ENCODE measurements around the gene PRUNE2.
"Not testable (repeated sequence)": the region's sequence is repeated elsewhere in the genome, so short reads cannot be mapped to it uniquely, and the experiment has no call there.

PRUNE2 gene

DNA sequence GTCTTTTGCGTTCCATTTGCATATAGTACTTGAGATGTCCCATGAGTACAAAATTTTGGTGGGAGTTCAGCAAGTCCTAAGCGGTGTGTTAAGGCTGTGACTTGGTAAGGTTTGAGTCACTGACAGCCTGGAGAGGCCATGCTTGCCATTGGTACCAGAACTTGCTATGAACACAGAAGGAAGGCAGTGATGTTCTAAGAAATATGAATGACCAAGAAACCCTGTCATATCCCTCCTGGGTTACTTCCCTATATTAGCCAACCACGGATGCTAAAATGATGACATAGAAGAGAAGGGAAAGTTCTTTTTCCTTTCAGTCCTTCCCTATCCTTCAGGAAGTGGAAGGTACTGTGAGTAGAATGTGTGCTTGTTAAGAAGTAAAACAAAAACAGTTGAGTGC is 310.3 kb downstream of the PRUNE2 start:
- H3K36me3 ChIP-seq (ENCODE audit: control insufficient read depth in 1 of 2, insufficient read depth in 2 of 2, low read length in 2 of 2) = no peaks in the 10 kb centered on the region
- H3K4me1 ChIP-seq (ENCODE audit: control insufficient read depth in 1 of 2, insufficient read depth in 2 of 2, low read length in 2 of 2) = no peaks in the 10 kb centered on the region
- no peak overlapping the region for H3K4me3 ChIP-seq (ENCODE audit: low read depth in 1 of 2, low read length in 2 of 2)
- no peak overlapping the region for H3K27ac ChIP-seq (ENCODE audit: low read length)
- no peaks in the 10 kb centered on the region for H3K27me3 ChIP-seq (ENCODE audit: low read depth, low read length)
- H3K9me3 ChIP-seq (ENCODE audit: control insufficient read depth in 1 of 2, low read length in 2 of 2) = no peaks in the 10 kb centered on the region

DNA sequence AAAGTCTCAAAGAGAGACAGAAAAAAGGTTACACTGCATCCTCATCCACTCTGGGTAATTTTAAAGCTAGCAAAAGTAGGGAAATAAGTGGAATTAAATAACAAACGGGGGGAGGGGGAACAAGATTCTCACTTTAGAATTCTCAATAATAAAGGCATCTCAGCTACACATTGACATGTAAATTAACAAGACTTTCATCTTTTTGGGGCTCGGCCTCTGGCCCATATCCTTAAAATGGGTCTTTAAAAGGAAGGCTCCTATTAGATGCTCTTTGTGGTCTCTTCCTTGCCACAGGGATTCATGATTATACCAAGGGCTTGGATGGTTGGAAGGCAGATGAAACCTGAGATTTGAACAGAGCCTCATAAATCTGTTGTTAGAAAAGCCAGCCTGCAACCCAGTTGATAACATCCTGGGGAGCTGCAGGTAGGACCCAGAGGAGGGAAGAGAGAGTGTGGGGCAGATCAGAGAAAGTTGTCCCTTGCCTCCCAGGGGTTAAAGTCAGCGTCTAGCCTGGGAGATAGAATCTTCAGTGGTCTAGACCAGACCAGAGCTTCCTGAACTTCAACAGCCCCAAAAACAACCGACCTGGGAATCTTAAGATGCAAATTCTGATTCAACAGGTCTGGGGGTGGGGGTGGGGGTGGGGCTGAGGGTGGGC is 311.0 kb downstream of the PRUNE2 start:
- Histone ChIP-seq H3K27ac (ENCODE audit: low read length) (no peak overlapping the region), H3K4me3 (ENCODE audit: low read depth in 1 of 2, low read length in 2 of 2) (no peak overlapping the region), H3K36me3 (ENCODE audit: control insufficient read depth in 1 of 2, insufficient read depth in 2 of 2, low read length in 2 of 2) (no peaks in the 10 kb centered on the region), H3K9me3 (ENCODE audit: control insufficient read depth in 1 of 2, low read length in 2 of 2) (no peaks in the 10 kb centered on the region), H3K4me1 (ENCODE audit: control insufficient read depth in 1 of 2, insufficient read depth in 2 of 2, low read length in 2 of 2) (no peaks in the 10 kb centered on the region), H3K27me3 (ENCODE audit: low read depth, low read length) (no peaks in the 10 kb centered on the region)

DNA sequence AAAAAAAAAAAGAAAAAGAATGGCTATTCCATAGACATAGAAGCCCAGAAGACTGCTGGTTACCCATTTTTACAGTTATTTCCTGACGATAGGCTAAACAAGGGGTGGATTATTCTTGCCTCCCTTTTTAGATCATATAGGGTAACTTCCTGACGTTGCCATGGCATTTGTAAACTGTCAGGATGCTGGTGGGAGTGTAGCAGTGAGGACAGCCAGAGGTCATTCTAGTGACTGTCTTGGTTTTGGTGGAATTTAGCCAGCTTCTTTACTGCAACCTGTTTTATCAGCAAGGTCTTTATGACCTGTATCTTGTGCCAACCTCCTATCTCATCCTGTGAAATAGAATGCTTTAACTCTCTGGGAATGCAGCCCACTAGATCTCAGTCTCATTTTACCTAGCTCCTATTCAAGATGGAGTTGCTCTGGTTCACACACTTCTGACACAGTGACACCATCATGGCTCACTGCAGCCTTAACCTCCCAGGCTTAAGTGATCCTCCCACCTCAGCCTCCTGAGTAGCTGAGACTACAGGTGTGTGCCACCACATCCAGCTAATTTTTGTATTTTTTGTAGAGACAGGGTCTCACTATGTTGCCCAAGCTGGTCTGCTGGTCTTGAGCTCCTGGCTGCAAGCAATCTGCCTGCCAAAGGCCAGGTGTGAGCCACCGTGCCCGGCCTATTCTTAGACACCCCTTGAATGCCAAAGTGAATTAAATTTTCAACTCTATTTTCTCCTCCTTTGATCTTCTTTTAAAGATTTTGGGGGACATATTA is 311.8 kb downstream of the PRUNE2 start:
- not testable (repeated sequence) for H3K4me1 ChIP-seq (ENCODE audit: control insufficient read depth in 1 of 2, insufficient read depth in 2 of 2, low read length in 2 of 2); H3K4me3 ChIP-seq (ENCODE audit: low read depth in 1 of 2, low read length in 2 of 2); H3K27me3 ChIP-seq (ENCODE audit: low read depth, low read length); H3K9me3 ChIP-seq (ENCODE audit: control insufficient read depth in 1 of 2, low read length in 2 of 2); H3K27ac ChIP-seq (ENCODE audit: low read length); H3K36me3 ChIP-seq (ENCODE audit: control insufficient read depth in 1 of 2, insufficient read depth in 2 of 2, low read length in 2 of 2)

DNA sequence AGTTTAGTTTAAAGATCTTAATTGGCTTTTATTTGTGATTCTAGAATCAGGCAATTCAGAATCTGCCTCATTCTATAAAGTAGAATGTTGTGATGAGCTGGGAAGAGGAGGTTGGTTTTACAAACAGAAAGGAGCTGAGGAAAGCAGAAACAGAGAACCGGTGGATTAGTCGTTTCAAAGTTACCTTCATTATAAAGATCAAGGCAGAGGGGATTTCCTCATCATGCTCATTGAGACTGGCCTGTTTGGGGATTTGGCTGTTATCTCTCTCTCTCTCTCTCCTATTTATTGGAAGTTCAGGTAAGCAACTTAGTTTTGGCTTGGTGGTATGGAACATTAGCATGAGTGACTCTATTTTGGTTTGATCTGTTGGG is 313.0 kb downstream of the PRUNE2 start:
- Histone ChIP-seq H3K4me1 (ENCODE audit: control insufficient read depth in 1 of 2, insufficient read depth in 2 of 2, low read length in 2 of 2) (no peaks in the 10 kb centered on the region), H3K27ac (ENCODE audit: low read length) (no peak overlapping the region), H3K9me3 (ENCODE audit: control insufficient read depth in 1 of 2, low read length in 2 of 2) (no peaks in the 10 kb centered on the region), H3K36me3 (ENCODE audit: control insufficient read depth in 1 of 2, insufficient read depth in 2 of 2, low read length in 2 of 2) (no peaks in the 10 kb centered on the region), H3K4me3 (ENCODE audit: low read depth in 1 of 2, low read length in 2 of 2) (no peak overlapping the region), H3K27me3 (ENCODE audit: low read depth, low read length) (no peaks in the 10 kb centered on the region)

DNA sequence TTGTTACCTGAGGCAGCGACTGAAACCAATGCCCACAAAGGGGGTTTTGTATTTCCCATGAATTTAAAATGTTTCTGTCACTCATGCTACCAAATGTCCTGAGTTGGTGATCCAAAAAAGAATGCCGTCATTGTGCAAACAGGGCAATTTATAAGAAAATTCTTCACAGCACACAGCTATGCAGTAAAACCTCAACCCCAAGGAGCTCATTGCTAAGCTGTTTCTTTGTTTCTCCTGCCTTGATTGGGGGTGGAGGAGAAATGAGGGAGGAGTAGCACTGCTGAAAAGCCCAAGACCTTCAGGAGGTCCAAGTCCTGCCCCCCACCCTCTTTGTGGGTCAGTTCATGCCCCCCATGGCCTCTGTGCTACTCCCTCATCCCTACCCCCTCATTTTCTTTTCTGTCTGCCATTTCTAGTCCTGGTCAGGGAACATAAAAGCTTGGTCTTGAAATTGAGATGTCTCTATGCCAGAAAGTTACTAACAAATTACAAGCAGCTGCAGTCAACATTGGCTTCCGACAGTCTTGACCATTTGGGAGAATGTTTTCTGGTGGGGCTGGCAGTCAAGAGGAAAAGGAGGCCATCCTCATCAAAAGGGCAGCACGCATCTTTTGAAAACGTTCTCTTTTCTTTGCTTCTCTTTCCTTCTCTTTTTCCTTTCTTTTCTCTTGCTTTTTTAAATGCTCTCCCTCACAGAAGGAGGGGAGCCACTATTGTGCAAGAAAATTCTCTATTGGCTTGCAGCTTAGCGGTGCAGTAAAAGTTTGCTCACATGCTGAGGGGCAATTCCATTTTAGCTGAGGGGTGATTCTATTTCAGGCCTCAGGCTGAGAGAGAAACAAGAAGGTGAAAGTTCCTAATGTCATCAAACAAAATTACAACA is 313.6 kb downstream of the PRUNE2 start:
- H3K27me3 ChIP-seq (ENCODE audit: low read depth, low read length) = no peaks in the 10 kb centered on the region
- H3K36me3 ChIP-seq (ENCODE audit: control insufficient read depth in 1 of 2, insufficient read depth in 2 of 2, low read length in 2 of 2) = no peaks in the 10 kb centered on the region
- H3K4me3 ChIP-seq (ENCODE audit: low read depth in 1 of 2, low read length in 2 of 2) = no peak overlapping the region
- no peaks in the 10 kb centered on the region for H3K9me3 ChIP-seq (ENCODE audit: control insufficient read depth in 1 of 2, low read length in 2 of 2)
- no peak overlapping the region for H3K27ac ChIP-seq (ENCODE audit: low read length)
- H3K4me1 ChIP-seq (ENCODE audit: control insufficient read depth in 1 of 2, insufficient read depth in 2 of 2, low read length in 2 of 2) = no peaks in the 10 kb centered on the region

DNA sequence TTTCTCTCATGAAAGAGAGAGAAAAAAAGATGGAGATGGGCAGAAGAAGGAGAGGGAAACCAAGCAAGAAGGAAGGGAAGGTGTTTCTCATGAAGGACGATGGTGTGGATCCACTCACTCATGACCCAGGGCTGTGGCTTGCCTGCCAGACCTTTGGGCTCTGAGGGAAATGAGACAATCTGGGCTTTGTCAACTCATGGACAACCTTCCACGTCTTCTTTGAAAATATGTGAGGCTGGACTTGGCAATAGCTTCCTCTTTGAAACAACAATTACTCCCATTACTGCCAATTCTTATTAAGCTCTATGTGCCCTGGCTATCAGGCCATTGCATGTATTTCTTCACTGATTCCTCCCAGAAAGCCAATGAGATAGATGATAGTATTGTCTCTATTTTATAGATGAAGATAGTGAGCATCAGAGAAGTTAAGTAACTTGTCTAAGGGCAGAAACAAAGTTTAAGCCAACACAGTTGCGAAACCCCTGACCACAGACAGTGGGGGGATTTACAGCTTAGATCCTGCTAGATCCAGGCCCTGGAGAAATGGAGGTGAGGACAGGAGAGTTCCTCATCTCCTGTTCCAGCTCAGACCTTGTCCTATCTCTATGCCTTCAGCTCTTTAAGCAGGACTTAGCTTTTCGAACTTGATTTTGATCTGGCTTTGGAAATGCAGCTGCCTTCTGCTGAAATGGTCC is 314.5 kb downstream of the PRUNE2 start:
- H3K27ac ChIP-seq (ENCODE audit: low read length) = no peak overlapping the region
- no peaks in the 10 kb centered on the region for H3K27me3 ChIP-seq (ENCODE audit: low read depth, low read length)
- no peaks in the 10 kb centered on the region for H3K36me3 ChIP-seq (ENCODE audit: control insufficient read depth in 1 of 2, insufficient read depth in 2 of 2, low read length in 2 of 2)
- H3K4me3 ChIP-seq (ENCODE audit: low read depth in 1 of 2, low read length in 2 of 2) = no peak overlapping the region
- no peaks in the 10 kb centered on the region for H3K9me3 ChIP-seq (ENCODE audit: control insufficient read depth in 1 of 2, low read length in 2 of 2)
- no peaks in the 10 kb centered on the region for H3K4me1 ChIP-seq (ENCODE audit: control insufficient read depth in 1 of 2, insufficient read depth in 2 of 2, low read length in 2 of 2)

DNA sequence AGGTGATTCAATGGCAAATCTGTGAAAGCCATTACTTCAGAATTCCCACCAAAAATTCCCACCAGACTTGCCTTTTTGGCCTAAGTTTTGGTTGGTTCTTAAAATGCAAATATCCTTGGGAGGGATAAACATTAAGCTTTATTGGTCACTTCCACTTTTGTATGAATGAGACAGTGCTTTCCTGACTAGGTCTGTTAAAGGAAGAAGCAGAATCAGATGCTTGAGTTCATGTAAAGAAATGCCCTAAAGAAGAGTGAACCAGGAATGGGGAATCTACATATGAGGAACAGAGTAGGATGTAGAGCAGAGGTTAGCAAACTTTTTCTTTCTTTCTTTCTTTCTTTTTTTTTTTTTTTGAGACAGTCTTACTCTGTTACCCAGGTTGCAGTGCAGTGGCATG is 317.6 kb downstream of the PRUNE2 start:
- H3K4me3 ChIP-seq (ENCODE audit: low read depth in 1 of 2, low read length in 2 of 2) = no peak overlapping the region
- no peaks in the 10 kb centered on the region for H3K9me3 ChIP-seq (ENCODE audit: control insufficient read depth in 1 of 2, low read length in 2 of 2)
- H3K36me3 ChIP-seq (ENCODE audit: control insufficient read depth in 1 of 2, insufficient read depth in 2 of 2, low read length in 2 of 2) = no peaks in the 10 kb centered on the region
- no peak overlapping the region for H3K27ac ChIP-seq (ENCODE audit: low read length)
- no peaks in the 10 kb centered on the region for H3K27me3 ChIP-seq (ENCODE audit: low read depth, low read length)
- H3K4me1 ChIP-seq (ENCODE audit: control insufficient read depth in 1 of 2, insufficient read depth in 2 of 2, low read length in 2 of 2) = no peaks in the 10 kb centered on the region

DNA sequence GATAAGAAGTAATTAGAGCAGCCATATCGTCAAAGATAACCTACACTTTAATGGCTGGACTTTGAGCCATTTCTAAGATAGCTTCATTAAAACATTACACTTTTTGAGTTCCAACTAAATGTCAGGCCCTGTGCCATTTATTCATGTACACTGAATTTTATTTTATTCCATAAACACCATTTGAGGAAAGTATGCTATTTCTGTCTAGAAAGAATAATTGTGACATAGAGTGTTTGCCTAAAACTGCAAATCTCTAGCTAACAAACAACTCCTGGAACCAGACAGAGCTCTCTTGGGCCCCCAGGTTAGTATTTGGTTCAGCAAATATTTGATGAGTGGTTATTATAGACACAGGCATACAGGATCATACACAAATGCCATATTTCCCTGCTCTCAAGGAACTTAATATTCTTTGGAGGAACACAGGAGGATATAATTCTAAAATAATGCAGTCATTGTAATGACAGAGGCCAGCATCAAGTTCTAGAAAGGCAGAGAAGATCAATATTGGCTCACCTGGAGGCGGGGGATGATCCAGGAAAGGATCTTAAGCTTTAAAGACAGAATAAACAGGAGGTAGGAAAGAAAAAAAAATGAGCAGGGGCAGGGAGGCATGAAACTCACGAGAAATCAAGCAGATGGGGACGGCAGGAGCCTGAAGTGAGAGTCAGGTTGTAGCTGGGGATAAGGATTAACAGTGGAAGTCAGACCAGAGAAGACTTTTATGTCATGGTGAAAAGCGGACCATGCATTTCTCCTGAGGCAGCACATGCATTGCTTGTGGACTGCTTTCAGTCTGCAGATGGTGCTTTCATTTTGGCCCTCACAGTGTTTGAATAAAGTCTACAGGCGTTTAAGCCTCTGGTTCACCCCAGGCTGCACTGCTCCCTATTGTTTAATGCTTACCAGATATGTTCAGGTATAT is 319.3 kb downstream of the PRUNE2 start:
- H3K4me1 ChIP-seq (ENCODE audit: control insufficient read depth in 1 of 2, insufficient read depth in 2 of 2, low read length in 2 of 2) = no peaks in the 10 kb centered on the region
- no peaks in the 10 kb centered on the region for H3K9me3 ChIP-seq (ENCODE audit: control insufficient read depth in 1 of 2, low read length in 2 of 2)
- H3K27ac ChIP-seq (ENCODE audit: low read length) = peak overlapping the region; percentile 39
- H3K36me3 ChIP-seq (ENCODE audit: control insufficient read depth in 1 of 2, insufficient read depth in 2 of 2, low read length in 2 of 2) = no peaks in the 10 kb centered on the region
- H3K27me3 ChIP-seq (ENCODE audit: low read depth, low read length) = no peaks in the 10 kb centered on the region
- H3K4me3 ChIP-seq (ENCODE audit: low read depth in 1 of 2, low read length in 2 of 2) = no peak overlapping the region

DNA sequence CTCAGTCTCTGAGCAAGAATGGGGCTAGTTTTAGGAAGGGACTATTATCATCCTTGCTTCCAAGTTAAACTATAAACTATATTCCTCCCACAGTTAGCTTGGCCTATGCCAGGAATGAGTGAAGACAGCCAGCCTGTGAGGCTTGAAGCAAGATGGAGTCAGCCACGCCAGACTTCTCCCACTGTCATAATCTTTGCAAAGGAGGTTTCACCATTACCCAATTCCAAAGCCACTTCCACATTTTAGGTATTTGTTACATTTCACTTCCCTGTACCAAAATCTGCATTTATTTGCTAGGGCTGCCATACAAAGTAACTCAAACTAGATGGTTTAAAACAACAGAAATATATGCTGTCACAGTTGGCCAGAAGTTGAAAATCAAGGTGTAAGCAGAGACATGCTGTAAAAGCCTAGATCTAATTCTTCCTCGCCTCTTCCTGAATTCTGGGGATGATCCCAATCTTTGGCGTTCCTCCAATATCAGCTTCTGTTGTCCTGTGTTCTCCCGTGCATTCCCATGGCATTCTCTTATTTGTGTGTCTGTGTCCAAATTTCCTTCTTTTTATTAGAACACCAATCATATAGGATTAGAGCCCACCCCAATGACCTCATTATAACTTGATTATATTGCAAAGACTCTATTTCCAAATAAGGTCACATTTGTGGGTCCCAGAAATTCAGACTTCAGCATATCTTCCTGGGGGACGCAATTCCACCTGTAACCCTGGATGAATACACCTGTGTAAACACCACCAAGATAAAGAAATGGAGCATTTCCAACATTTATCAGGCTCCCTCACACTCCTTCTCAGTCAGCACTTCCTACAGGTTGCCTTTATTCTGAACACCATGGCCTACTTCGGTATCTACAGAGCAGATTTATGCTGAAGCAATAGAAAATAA is 320.2 kb downstream of the PRUNE2 start:
- no peak overlapping the region for H3K4me3 ChIP-seq (ENCODE audit: low read depth in 1 of 2, low read length in 2 of 2)
- no peaks in the 10 kb centered on the region for H3K9me3 ChIP-seq (ENCODE audit: control insufficient read depth in 1 of 2, low read length in 2 of 2)
- no peaks in the 10 kb centered on the region for H3K27me3 ChIP-seq (ENCODE audit: low read depth, low read length)
- H3K36me3 ChIP-seq (ENCODE audit: control insufficient read depth in 1 of 2, insufficient read depth in 2 of 2, low read length in 2 of 2) = no peaks in the 10 kb centered on the region
- peak overlapping the region; percentile 60 for H3K27ac ChIP-seq (ENCODE audit: low read length)
- H3K4me1 ChIP-seq (ENCODE audit: control insufficient read depth in 1 of 2, insufficient read depth in 2 of 2, low read length in 2 of 2) = no peaks in the 10 kb centered on the region

DNA sequence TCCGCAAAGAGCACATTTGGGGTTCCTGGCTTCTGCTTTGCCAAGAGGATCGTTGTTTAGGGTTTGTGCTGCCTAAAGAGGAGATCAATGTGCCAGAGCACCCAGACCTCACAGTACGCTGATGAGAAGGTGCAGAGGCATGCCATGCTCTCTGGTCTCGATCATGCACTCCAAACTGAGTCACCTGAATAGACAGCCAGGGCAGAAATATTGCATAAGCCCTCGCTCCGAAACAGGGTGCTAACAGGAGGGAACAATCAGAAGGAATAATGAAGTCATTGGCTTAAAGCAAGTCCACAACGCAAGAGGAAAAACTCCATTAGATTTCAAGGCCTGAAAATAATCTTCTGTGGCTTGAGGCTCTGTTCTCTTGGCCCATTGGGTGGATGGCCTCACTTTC is 322.7 kb downstream of the PRUNE2 start:
- H3K4me3 ChIP-seq (ENCODE audit: low read depth in 1 of 2, low read length in 2 of 2) = no peak overlapping the region
- no peaks in the 10 kb centered on the region for H3K27me3 ChIP-seq (ENCODE audit: low read depth, low read length)
- no peaks in the 10 kb centered on the region for H3K9me3 ChIP-seq (ENCODE audit: control insufficient read depth in 1 of 2, low read length in 2 of 2)
- H3K27ac ChIP-seq (ENCODE audit: low read length) = no peak overlapping the region
- H3K4me1 ChIP-seq (ENCODE audit: control insufficient read depth in 1 of 2, insufficient read depth in 2 of 2, low read length in 2 of 2) = no peaks in the 10 kb centered on the region
- H3K36me3 ChIP-seq (ENCODE audit: control insufficient read depth in 1 of 2, insufficient read depth in 2 of 2, low read length in 2 of 2) = no peaks in the 10 kb centered on the region
